ENCODE results near the gene SLC22A23.
"Not testable (repeated sequence)": the region's sequence is repeated elsewhere in the genome, so short reads cannot be mapped to it uniquely, and the experiment has no call there.

The SLC22A23 gene

GRCh38 chr6:3390698-3391097 lies 66.2 kb downstream of the SLC22A23 start:
- no peaks in the 10 kb centered on the region for H3K9me3 ChIP-seq (ENCODE audit: control insufficient read depth in 2 of 2, low read length in 2 of 2)

DNA sequence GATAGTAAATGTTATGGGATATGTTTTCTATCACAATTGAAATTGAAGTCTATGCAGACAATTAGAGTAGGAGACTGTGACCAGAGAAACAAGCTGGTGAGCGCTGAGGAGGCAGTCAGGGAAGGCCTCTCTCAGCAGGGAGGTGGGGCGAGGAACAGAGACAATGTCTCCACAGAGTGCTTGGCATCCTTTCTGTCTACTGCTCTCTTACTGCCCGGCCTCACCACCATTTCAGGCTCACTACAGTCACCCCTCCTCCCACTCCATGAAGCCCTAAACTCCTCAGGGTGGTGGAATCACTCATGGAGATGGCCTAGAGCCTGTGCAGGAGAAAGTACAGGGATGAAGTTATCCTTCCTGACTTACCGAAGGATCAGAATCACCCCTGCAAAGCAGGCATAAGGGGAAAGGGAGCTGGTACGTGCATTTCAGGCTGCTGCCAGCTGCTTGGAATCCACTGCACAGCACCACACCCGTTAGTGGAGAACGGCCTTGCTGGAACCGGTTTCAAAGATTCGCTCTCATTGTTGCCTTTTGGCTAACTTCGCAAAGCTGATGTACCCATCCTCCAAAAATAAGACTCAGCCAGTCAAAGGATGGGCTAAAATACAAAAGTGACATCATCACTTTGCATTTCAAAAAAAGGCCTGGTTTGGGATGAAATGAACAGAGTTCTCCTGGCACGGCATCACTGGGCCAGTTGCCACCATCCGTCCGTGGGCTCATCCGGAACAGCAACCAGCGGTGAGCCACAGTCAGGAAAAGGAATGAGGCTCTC lies 67.3 kb downstream of the SLC22A23 start:
- peaks cover 35 to 59% of the 10 kb centered on the region in 2 donors for H3K4me1 ChIP-seq (ENCODE audit: control insufficient read depth in 2 of 2, insufficient read depth in 2 of 2, low read length in 2 of 2)
- H3K9ac ChIP-seq (ENCODE audit: low read depth in 1 of 2, low read length in 2 of 2) = peak overlapping the region in 1 of 2 donors; percentile 15
- H3K4me3 ChIP-seq (ENCODE audit: low read length in 2 of 2) = no peak overlapping the region
- H3K27ac ChIP-seq (ENCODE audit: low read depth in 2 of 2, low read length in 2 of 2) = peak overlapping the region; percentile 59 to 79
- H3K36me3 ChIP-seq (ENCODE audit: control insufficient read depth in 2 of 2, insufficient read depth in 2 of 2, low read length in 2 of 2) = peaks cover 0 to 6% of the 10 kb centered on the region in 2 donors
- no peaks in the 10 kb centered on the region for H3K27me3 ChIP-seq (ENCODE audit: control insufficient read depth in 2 of 2, insufficient read depth in 2 of 2, low read length in 2 of 2)
- no peaks in the 10 kb centered on the region for H3K9me3 ChIP-seq (ENCODE audit: control insufficient read depth in 2 of 2, low read length in 2 of 2)

More at GRCh38 chr6:3390698-3391097, 66.2 kb downstream of the SLC22A23 start:
- H3K4me1 ChIP-seq (ENCODE audit: control insufficient read depth in 2 of 2, insufficient read depth in 2 of 2, low read length in 2 of 2) = peaks cover 33 to 58% of the 10 kb centered on the region in 2 donors
- no peak overlapping the region for H3K9ac ChIP-seq (ENCODE audit: low read depth in 1 of 2, low read length in 2 of 2)
- peaks cover 0 to 6% of the 10 kb centered on the region in 2 donors for H3K36me3 ChIP-seq (ENCODE audit: control insufficient read depth in 2 of 2, insufficient read depth in 2 of 2, low read length in 2 of 2)
- H3K27ac ChIP-seq (ENCODE audit: low read depth in 2 of 2, low read length in 2 of 2) = peak overlapping the region; percentile 59 to 79
- no peak overlapping the region for H3K4me3 ChIP-seq (ENCODE audit: low read length in 2 of 2)
- no peaks in the 10 kb centered on the region for H3K27me3 ChIP-seq (ENCODE audit: control insufficient read depth in 2 of 2, insufficient read depth in 2 of 2, low read length in 2 of 2)

- Histone ChIP-seq H3K9ac (ENCODE audit: low read depth in 1 of 2, low read length in 2 of 2) (no peak overlapping the region), H3K27ac (ENCODE audit: low read depth in 2 of 2, low read length in 2 of 2) (no peak overlapping the region), H3K4me1 (ENCODE audit: control insufficient read depth in 2 of 2, insufficient read depth in 2 of 2, low read length in 2 of 2) (peaks cover 42 to 56% of the 10 kb centered on the region in 2 donors), H3K4me3 (ENCODE audit: low read length in 2 of 2) (no peak overlapping the region), H3K27me3 (ENCODE audit: control insufficient read depth in 2 of 2, insufficient read depth in 2 of 2, low read length in 2 of 2) (no peaks in the 10 kb centered on the region), H3K36me3 (ENCODE audit: control insufficient read depth in 2 of 2, insufficient read depth in 2 of 2, low read length in 2 of 2) (peaks cover 0 to 6% of the 10 kb centered on the region in 2 donors), H3K9me3 (ENCODE audit: control insufficient read depth in 2 of 2, low read length in 2 of 2) (no peaks in the 10 kb centered on the region)
Measured at GRCh38 chr6:3388786-3389185, 68.1 kb downstream of the SLC22A23 start.

GRCh38 chr6:3386374-3386857 lies 70.4 kb downstream of the SLC22A23 start:
- Histone ChIP-seq H3K9me3 (ENCODE audit: control insufficient read depth in 2 of 2, low read length in 2 of 2) (no peaks in the 10 kb centered on the region), H3K9ac (ENCODE audit: low read depth in 1 of 2, low read length in 2 of 2) (peak overlapping the region in 1 of 2 donors; percentile 34), H3K36me3 (ENCODE audit: control insufficient read depth in 2 of 2, insufficient read depth in 2 of 2, low read length in 2 of 2) (peaks cover 0 to 7% of the 10 kb centered on the region in 2 donors), H3K27me3 (ENCODE audit: control insufficient read depth in 2 of 2, insufficient read depth in 2 of 2, low read length in 2 of 2) (no peaks in the 10 kb centered on the region), H3K4me1 (ENCODE audit: control insufficient read depth in 2 of 2, insufficient read depth in 2 of 2, low read length in 2 of 2) (peaks cover 47 to 69% of the 10 kb centered on the region in 2 donors), H3K27ac (ENCODE audit: low read depth in 2 of 2, low read length in 2 of 2) (peak overlapping the region; percentile 59 to 78), H3K4me3 (ENCODE audit: low read length in 2 of 2) (no peak overlapping the region)

- peak overlapping the region in 1 of 2 donors; percentile 34 for H3K9ac ChIP-seq (ENCODE audit: low read depth in 1 of 2, low read length in 2 of 2)
- peaks cover 0 to 7% of the 10 kb centered on the region in 2 donors for H3K36me3 ChIP-seq (ENCODE audit: control insufficient read depth in 2 of 2, insufficient read depth in 2 of 2, low read length in 2 of 2)
- peak overlapping the region; percentile 59 to 78 for H3K27ac ChIP-seq (ENCODE audit: low read depth in 2 of 2, low read length in 2 of 2)
- peaks cover 53 to 72% of the 10 kb centered on the region in 2 donors for H3K4me1 ChIP-seq (ENCODE audit: control insufficient read depth in 2 of 2, insufficient read depth in 2 of 2, low read length in 2 of 2)
- no peaks in the 10 kb centered on the region for H3K9me3 ChIP-seq (ENCODE audit: control insufficient read depth in 2 of 2, low read length in 2 of 2)
- H3K4me3 ChIP-seq (ENCODE audit: low read length in 2 of 2) = no peak overlapping the region
- H3K27me3 ChIP-seq (ENCODE audit: control insufficient read depth in 2 of 2, insufficient read depth in 2 of 2, low read length in 2 of 2) = no peaks in the 10 kb centered on the region
Measured at GRCh38 chr6:3385660-3386151, 71.1 kb downstream of the SLC22A23 start.

- Histone ChIP-seq H3K27ac (ENCODE audit: low read depth in 2 of 2, low read length in 2 of 2) (peak overlapping the region; percentile 59 to 78), H3K4me1 (ENCODE audit: control insufficient read depth in 2 of 2, insufficient read depth in 2 of 2, low read length in 2 of 2) (peaks cover 53 to 70% of the 10 kb centered on the region in 2 donors), H3K9ac (ENCODE audit: low read depth in 1 of 2, low read length in 2 of 2) (peak overlapping the region in 1 of 2 donors; percentile 34)
- not testable (repeated sequence) for H3K4me3 ChIP-seq (ENCODE audit: low read length in 2 of 2); H3K9me3 ChIP-seq (ENCODE audit: control insufficient read depth in 2 of 2, low read length in 2 of 2); H3K36me3 ChIP-seq (ENCODE audit: control insufficient read depth in 2 of 2, insufficient read depth in 2 of 2, low read length in 2 of 2); H3K27me3 ChIP-seq (ENCODE audit: control insufficient read depth in 2 of 2, insufficient read depth in 2 of 2, low read length in 2 of 2)
Measured at GRCh38 chr6:3385181-3385580, 71.7 kb downstream of the SLC22A23 start.

- no peak overlapping the region for H3K4me3 ChIP-seq (ENCODE audit: low read length in 2 of 2)
- peak overlapping the region; percentile 70 to 78 for H3K27ac ChIP-seq (ENCODE audit: low read depth in 2 of 2, low read length in 2 of 2)
- H3K4me1 ChIP-seq (ENCODE audit: control insufficient read depth in 2 of 2, insufficient read depth in 2 of 2, low read length in 2 of 2) = peaks cover 49 to 66% of the 10 kb centered on the region in 2 donors
- H3K9me3 ChIP-seq (ENCODE audit: control insufficient read depth in 2 of 2, low read length in 2 of 2) = no peaks in the 10 kb centered on the region
- no peaks in the 10 kb centered on the region for H3K27me3 ChIP-seq (ENCODE audit: control insufficient read depth in 2 of 2, insufficient read depth in 2 of 2, low read length in 2 of 2)
- H3K36me3 ChIP-seq (ENCODE audit: control insufficient read depth in 2 of 2, insufficient read depth in 2 of 2, low read length in 2 of 2) = peaks cover 0 to 7% of the 10 kb centered on the region in 2 donors
- H3K9ac ChIP-seq (ENCODE audit: low read depth in 1 of 2, low read length in 2 of 2) = peak overlapping the region in 1 of 2 donors; percentile 48
Measured at GRCh38 chr6:3384241-3385143, 72.4 kb downstream of the SLC22A23 start.

- Histone ChIP-seq H3K4me1 (ENCODE audit: control insufficient read depth in 2 of 2, insufficient read depth in 2 of 2, low read length in 2 of 2) (peaks cover 47 to 67% of the 10 kb centered on the region in 2 donors), H3K4me3 (ENCODE audit: low read length in 2 of 2) (no peak overlapping the region), H3K9ac (ENCODE audit: low read depth in 1 of 2, low read length in 2 of 2) (peak overlapping the region; percentile 48), H3K27ac (ENCODE audit: low read depth in 2 of 2, low read length in 2 of 2) (peak overlapping the region; percentile 70 to 78), H3K9me3 (ENCODE audit: control insufficient read depth in 2 of 2, low read length in 2 of 2) (no peaks in the 10 kb centered on the region), H3K27me3 (ENCODE audit: control insufficient read depth in 2 of 2, insufficient read depth in 2 of 2, low read length in 2 of 2) (no peaks in the 10 kb centered on the region), H3K36me3 (ENCODE audit: control insufficient read depth in 2 of 2, insufficient read depth in 2 of 2, low read length in 2 of 2) (peaks cover 0 to 7% of the 10 kb centered on the region in 2 donors)
Measured at GRCh38 chr6:3383525-3383924, 73.3 kb downstream of the SLC22A23 start.

GRCh38 chr6:3382326-3383279 lies 74.2 kb downstream of the SLC22A23 start:
- Histone ChIP-seq H3K4me1 (ENCODE audit: control insufficient read depth in 2 of 2, insufficient read depth in 2 of 2, low read length in 2 of 2) (peaks cover 47 to 62% of the 10 kb centered on the region in 2 donors), H3K27me3 (ENCODE audit: control insufficient read depth in 2 of 2, insufficient read depth in 2 of 2, low read length in 2 of 2) (no peaks in the 10 kb centered on the region), H3K9ac (ENCODE audit: low read depth in 1 of 2, low read length in 2 of 2) (no peak overlapping the region), H3K4me3 (ENCODE audit: low read length in 2 of 2) (no peak overlapping the region), H3K36me3 (ENCODE audit: control insufficient read depth in 2 of 2, insufficient read depth in 2 of 2, low read length in 2 of 2) (peaks cover 0 to 7% of the 10 kb centered on the region in 2 donors), H3K27ac (ENCODE audit: low read depth in 2 of 2, low read length in 2 of 2) (peak overlapping the region; percentile 72 to 78), H3K9me3 (ENCODE audit: control insufficient read depth in 2 of 2, low read length in 2 of 2) (no peaks in the 10 kb centered on the region)

All from mucosa of rectum (tissue), 2 donors.